HEK293 (cell line): Measurements from ENCODE around the gene ZNF174.
A peak's percentile ranks its signal among the peaks of the same experiment; 100 is the strongest.

Source experiments
- CTCF ChIA-PET: fragments of 350-600 bp; formaldehyde crosslinking; extraction: SDS; loops from one replicate; lab custom pipeline; 2021; ENCODE audit warnings: antibody characterized with exemption; lab: Yijun Ruan, JAX
- POLR2A ChIA-PET: fragments of 300-600 bp; formaldehyde crosslinking; extraction: SDS; loops from one replicate; lab custom pipeline; 2020; ENCODE audit warnings: antibody characterized with exemption, inconsistent platforms; lab: Yijun Ruan, JAX
- H3K27ac ChIP-seq: fragments of 200-500 bp; sonication (Bioruptor generic); 2 replicates; pipeline ENCODE4 v1.5.1; 2014; ENCODE audit warnings: low read depth, low read length, control low read depth, inconsistent platforms; ENCODE audit errors: extremely low read depth
- H3K36me3 ChIP-seq, 2 experiments: fragments of 200-500 bp in 1 of 2; sonication (Bioruptor generic) in 1 of 2; 1 replicate in 1 of 2; 2 replicates in 1 of 2; pipeline ENCODE4 v1.5.1; 2014 to 2017; ENCODE audit warnings: inconsistent platforms in 2 of 2, low read length in 2 of 2; ENCODE audit not compliant: control insufficient read depth in 2 of 2, insufficient read depth in 1 of 2
- H3K4me1 ChIP-seq: fragments of 200-500 bp; sonication (Bioruptor generic); 2 replicates; pipeline ENCODE4 v1.5.1; 2014; ENCODE audit warnings: mild to moderate bottlenecking, low read length, inconsistent platforms; ENCODE audit not compliant: control insufficient read depth, insufficient read depth
- H3K4me3 ChIP-seq: 2 replicates; pipeline ENCODE4 v1.5.1; 2011; ENCODE audit warnings: low read depth, mild to moderate bottlenecking, control low read depth, low read length, moderate library complexity
- H3K9me3 ChIP-seq: fragments of 200-500 bp; sonication (Bioruptor generic); 2 replicates; pipeline ENCODE4 v1.5.1; 2014; ENCODE audit warnings: low read depth, low read length, inconsistent platforms; ENCODE audit not compliant: control insufficient read depth, insufficient read depth
- GFI1B ChIP-seq: fragments of 450-650 bp; formaldehyde crosslinking; IDR thresholded peaks from 2 replicates; pipeline ENCODE4 v1.5.1; 2016; ENCODE audit warnings: missing biosample characterization, missing genetic modification characterization
- HIC1 ChIP-seq: fragments of 450-650 bp; formaldehyde crosslinking; IDR thresholded peaks from 2 replicates; pipeline ENCODE4 v1.5.1; 2016; ENCODE audit warnings: missing biosample characterization, missing genetic modification characterization
- KLF8 ChIP-seq: fragments of 450-650 bp; formaldehyde crosslinking; IDR thresholded peaks from 2 replicates; pipeline ENCODE4 v1.5.1; 2016; ENCODE audit warnings: missing biosample characterization, missing genetic modification characterization
- SP3 ChIP-seq: fragments of 450-650 bp; formaldehyde crosslinking; IDR thresholded peaks from 2 replicates; pipeline ENCODE4 v1.5.1; 2016; ENCODE audit warnings: missing biosample characterization, missing genetic modification characterization
- SP7 ChIP-seq: fragments of 450-650 bp; formaldehyde crosslinking; IDR thresholded peaks from 2 replicates; pipeline ENCODE4 v1.5.1; 2016; ENCODE audit warnings: missing biosample characterization, missing genetic modification characterization
- TCF7L2 ChIP-seq: IDR thresholded peaks from 2 replicates; pipeline ENCODE4 v1.6.1; 2011; ENCODE audit warnings: low read depth, mild to moderate bottlenecking, inconsistent platforms, low read length, moderate library complexity, borderline replicate concordance
- ZNF146 ChIP-seq: fragments of 450-650 bp; formaldehyde crosslinking; IDR thresholded peaks from 2 replicates; pipeline ENCODE4 v1.5.1; 2016; ENCODE audit warnings: missing biosample characterization, missing genetic modification characterization
- ZNF211 ChIP-seq: fragments of 450-650 bp; formaldehyde crosslinking; IDR thresholded peaks from 2 replicates; pipeline ENCODE4 v1.5.1; 2016; ENCODE audit warnings: low read depth, missing biosample characterization, missing genetic modification characterization
- ZNF221 ChIP-seq: fragments of 450-650 bp; formaldehyde crosslinking; IDR thresholded peaks from 2 replicates; pipeline ENCODE4 v1.5.1; 2017; ENCODE audit warnings: missing biosample characterization, missing genetic modification characterization, borderline replicate concordance
- ZNF416 ChIP-seq: fragments of 450-650 bp; formaldehyde crosslinking; IDR thresholded peaks from 2 replicates; pipeline ENCODE4 v1.5.1; 2016; ENCODE audit warnings: missing biosample characterization, missing genetic modification characterization
- ZNF423 ChIP-seq: fragments of 450-650 bp; formaldehyde crosslinking; IDR thresholded peaks from 2 replicates; pipeline ENCODE4 v1.5.1; 2016; ENCODE audit warnings: missing biosample characterization, missing genetic modification characterization
- ZNF521 ChIP-seq: fragments of 450-650 bp; formaldehyde crosslinking; IDR thresholded peaks from 2 replicates; pipeline ENCODE4 v1.5.1; 2017; ENCODE audit warnings: missing biosample characterization, mild to moderate bottlenecking, missing genetic modification characterization
- ZNF544 ChIP-seq: fragments of 450-650 bp; formaldehyde crosslinking; IDR thresholded peaks from 2 replicates; pipeline ENCODE4 v1.5.0; 2017; ENCODE audit warnings: missing biosample characterization, missing genetic modification characterization
- ZNF585B ChIP-seq: fragments of 450-650 bp; formaldehyde crosslinking; IDR thresholded peaks from 2 replicates; pipeline ENCODE4 v1.5.1; 2016; ENCODE audit warnings: missing biosample characterization, missing genetic modification characterization
- ZNF600 ChIP-seq: fragments of 450-650 bp; formaldehyde crosslinking; IDR thresholded peaks from 2 replicates; pipeline ENCODE4 v1.5.1; 2016; ENCODE audit warnings: missing biosample characterization, missing genetic modification characterization
- TF ChIP-seq, protein P1 (sequence below): fragments of 450-650 bp; formaldehyde crosslinking; IDR thresholded peaks from 2 replicates; pipeline ENCODE4 v1.5.1; 2017; ENCODE audit warnings: missing biosample characterization, missing genetic modification characterization

The ZNF174 gene

GRCh38 chr16:3458278-3458851 lies 57.4 kb downstream of the ZNF174 start (continued):
- TF ChIP-seq ZNF544 (no peak), HIC1 (tag by site-specific recombination) (no peak), ZNF521 (tag by site-specific recombination) (no peak), ZNF600 (tag by site-specific recombination) (no peak), KLF8 (tag by site-specific recombination) (no peak)
- TF ChIP-seq, protein P1, sequence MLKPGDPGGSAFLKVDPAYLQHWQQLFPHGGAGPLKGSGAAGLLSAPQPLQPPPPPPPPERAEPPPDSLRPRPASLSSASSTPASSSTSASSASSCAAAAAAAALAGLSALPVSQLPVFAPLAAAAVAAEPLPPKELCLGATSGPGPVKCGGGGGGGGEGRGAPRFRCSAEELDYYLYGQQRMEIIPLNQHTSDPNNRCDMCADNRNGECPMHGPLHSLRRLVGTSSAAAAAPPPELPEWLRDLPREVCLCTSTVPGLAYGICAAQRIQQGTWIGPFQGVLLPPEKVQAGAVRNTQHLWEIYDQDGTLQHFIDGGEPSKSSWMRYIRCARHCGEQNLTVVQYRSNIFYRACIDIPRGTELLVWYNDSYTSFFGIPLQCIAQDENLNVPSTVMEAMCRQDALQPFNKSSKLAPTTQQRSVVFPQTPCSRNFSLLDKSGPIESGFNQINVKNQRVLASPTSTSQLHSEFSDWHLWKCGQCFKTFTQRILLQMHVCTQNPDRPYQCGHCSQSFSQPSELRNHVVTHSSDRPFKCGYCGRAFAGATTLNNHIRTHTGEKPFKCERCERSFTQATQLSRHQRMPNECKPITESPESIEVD (tag by site-specific recombination) = no peak

GRCh38 chr16:3458852-3459361 lies 57.9 kb downstream of the ZNF174 start:
- H3K4me1 ChIP-seq = peaks cover 10% of the 10 kb centered on the region
- H3K27ac ChIP-seq = peak overlapping the region; percentile 93
- CTCF ChIA-PET = interaction anchor here (0.6 kb wide), 1 partner anchor 680 kb away, joined by 3 read pairs; no protein-coding TSS in a partner anchor
- POLR2A ChIA-PET = no interaction called here
- TF ChIP-seq GFI1B (tag by site-specific recombination) = no peak
- no peak for TF ChIP-seq TCF7L2
- no peak for TF ChIP-seq ZNF221 (tag by site-specific recombination)
- TF ChIP-seq ZNF211 (tag by site-specific recombination) = no peak
- TF ChIP-seq HIC1 (tag by site-specific recombination) = no peak
- no peak for TF ChIP-seq ZNF146 (tag by site-specific recombination)
- no peak for TF ChIP-seq ZNF585B (tag by site-specific recombination)
- TF ChIP-seq ZNF423 (tag by site-specific recombination) = no peak
- no peak for TF ChIP-seq SP3 (tag by site-specific recombination)
- no peak for TF ChIP-seq ZNF416 (tag by site-specific recombination)
- no peak for TF ChIP-seq SP7
- H3K4me3 ChIP-seq = peak overlapping the region; percentile 83
- no peaks in the 10 kb centered on the region for H3K9me3 ChIP-seq
- peaks cover 0 to 4% of the 10 kb centered on the region in 2 experiments; a peak in 2 of 3 replicates for H3K36me3 ChIP-seq
